ENCODE measurements around the gene PPP2R3B.

PPP2R3B gene

DNA sequence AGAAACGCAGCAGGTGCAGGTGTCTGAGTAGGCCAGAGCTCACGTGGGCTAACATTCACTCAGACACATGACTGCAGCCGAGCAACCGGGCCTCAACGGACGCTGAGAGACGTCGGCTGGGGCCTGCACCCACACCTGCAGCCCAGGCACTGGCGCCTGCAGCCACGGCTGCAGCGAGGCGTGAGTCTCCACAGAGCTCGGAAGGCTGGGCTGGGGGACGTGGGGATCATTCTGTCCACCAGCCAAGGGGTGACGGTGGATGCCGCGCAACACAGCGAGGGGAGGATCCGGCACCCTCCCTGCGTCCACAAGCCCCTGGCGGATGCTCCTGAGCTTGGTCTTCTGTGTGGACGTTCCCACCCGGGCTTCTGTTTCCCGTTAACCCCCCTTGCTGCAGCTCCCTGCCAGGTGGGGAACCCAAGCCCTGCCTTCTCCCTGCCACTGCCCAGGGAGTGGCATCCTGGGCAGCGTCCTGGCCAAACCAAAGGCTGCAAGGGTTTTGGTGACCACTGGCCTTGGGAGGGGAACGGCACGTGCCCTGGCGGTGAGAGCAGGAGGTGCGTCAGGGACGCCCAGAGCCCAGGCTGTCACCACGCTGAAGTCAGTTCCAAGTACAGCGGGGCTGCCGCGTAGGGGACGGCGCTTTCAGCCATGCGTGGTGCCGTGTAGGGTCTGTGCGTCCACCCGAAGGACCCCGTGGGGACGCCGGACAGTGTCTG is 16.3 kb downstream of the PPP2R3B start:
- no peak for DNase-seq (ENCODE audit: low read depth)

DNA sequence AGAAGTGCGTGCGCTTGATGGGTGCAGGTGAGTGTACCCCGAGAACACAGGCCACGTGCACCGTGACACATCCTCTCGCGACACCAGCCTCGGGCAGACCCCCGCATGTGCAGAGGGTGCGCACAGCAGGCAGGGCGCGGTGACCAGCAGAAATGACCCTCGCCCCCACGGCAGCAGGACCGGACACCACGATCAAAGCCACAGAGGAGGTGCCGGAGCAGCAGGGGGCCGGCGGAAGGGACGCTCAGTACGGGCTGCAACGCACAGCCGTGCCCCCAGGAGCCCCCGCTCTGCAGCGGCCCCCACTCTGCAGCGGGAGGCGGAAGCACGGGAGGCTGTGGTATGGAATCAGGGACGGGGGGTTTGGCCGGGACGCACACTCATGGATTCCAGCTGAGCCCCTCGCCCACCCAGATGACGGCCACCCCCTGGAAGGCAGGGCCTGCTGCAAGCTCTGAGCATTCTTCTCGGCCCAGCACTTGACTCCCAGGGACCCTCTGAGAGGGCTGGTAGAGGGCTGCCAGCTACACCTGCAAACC is 17.1 kb downstream of the PPP2R3B start:
- DNase-seq (ENCODE audit: low read depth), result no peak

DNA sequence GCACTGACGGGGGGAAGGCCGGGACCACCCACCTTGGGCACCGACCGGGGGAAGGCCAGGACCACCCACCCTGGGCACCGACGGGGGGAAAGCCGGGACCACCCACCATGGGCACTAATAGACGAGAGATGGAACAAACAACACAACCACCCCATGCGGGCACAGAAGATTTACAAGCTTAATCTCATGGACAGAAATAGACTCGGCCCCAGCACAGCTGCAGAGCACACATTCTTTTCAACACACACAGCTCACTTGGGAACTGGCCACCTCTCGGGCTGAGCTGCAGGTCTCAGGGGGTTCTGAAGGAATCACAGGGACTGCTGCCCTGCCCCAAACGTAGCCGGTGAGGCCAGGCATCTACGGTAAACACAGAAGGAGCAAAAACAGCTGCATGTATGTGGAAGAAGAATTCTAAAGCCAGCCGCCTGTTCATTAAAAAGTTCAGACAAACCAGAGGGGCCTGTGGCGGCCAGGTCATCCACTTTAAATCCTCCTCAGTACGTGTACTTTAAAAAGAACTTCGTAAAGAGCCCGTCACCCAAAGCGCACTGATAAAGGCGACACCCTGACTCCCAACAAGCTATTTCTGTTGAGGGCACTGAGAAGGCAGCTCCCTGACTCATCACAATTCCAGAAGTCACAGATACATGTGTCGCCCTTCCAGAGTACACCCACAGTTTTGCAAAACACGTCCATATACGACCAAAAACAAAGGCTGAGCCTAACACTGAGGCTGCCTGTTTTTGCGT is 17.7 kb downstream of the PPP2R3B start:
- DNase-seq (ENCODE audit: low read depth), result no peak

DNA sequence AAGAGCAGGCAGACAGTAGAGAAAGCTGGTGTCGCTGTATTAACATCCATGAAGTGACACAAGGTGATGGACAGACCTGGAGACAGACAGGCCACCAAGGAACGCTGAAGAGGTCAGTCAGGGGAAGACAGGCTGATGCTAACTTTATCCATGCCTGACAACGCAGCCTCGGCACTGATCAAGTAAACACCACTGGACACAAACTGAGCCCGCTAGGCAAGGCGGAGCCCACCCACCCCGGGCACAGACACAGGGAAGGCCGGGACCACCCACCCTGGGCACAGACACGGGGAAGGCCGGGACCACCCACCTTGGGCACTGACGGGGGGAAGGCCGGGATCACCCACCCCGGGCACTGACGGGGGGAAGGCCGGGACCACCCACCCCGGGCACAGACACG is 18.8 kb downstream of the PPP2R3B start:
- no peak for DNase-seq (ENCODE audit: low read depth)

DNA sequence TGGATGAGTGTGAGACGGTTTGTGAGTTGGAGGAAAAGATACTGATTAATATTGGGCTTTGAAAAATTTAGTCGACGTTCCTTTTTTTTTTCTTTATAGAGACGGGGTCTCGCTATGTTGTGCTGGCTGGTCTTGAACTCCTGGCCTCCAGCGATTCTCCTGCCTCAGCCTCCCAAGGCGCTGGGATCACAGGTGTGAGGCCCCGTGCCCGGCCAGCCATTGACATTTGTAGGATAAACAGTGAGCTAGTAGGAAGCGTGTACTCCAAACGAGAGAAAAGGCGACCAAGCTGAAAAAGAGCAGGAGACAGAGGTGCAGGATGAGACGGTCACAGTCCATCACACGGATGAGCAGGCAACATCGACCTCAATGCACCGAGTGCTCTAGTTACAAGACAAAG is 19.4 kb downstream of the PPP2R3B start:
- no peak for DNase-seq (ENCODE audit: low read depth)

DNA sequence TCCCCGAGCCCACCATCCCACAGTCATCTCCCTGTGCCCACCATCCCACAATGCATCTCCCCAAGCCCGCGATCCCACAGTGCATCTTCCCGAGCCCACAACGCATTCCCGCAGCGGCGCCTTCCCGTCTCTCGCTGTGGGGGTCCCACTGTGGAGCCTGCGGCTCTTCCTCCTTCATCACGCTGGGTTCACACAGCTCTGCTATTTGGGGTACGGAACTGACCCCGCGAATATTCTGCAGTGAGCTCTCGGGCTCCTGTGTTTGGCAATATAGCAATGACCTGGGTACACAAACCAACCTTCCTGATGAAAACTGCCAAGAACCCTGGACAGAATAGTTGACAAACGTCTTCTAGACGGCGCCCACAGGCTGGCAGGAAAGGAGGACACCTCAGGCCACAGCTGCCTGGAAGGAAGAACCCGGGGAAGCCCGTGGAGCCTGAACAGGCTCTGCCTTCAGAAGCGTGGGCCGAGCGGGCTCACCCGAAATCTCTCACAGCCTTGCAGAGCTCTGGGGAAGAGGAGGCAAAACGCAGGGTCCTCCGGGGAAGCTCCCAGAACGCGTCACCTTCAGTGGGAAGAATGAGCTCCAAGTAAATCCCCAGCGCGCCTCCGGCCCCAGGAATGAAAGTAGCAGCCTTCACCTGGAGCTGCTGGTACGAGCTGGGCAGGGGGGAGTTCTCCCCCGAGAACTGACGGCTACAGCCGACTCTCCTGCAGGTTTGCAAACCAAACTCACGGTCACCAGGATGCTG is 22.9 kb downstream of the PPP2R3B start:
- no peak for DNase-seq (ENCODE audit: low read depth)

DNA sequence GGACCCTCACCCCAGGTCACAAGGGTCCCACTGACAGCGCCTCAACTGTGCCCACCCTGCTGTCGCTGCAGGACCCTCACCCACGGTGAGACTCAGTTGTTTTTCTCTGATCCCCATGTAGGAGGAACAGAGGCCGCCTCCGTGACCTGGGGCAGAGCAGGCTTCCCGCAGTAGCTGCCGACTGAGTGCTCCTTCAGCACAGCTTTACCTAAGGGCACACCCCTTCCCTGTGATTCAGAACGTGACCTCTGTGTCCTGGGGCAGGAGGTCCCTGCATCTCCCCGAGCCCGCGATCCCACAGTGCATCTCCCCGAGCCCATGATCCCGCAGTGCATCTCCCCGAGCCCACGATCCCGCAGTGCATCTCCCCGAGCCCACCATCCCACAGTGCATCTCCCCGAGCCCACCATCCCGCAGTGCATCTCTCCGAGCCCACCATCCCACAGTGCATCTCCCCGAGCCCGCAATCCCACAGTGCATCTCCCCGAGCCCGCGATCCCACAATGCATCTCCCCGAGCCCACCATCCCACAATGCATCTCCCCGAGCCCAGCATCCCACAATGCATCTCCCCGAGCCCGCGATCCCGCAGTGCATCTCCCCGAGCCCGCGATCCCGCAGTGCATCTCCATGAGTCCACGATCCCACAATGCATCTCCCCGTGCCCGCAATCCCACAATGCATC is 23.6 kb downstream of the PPP2R3B start:
- DNase-seq (ENCODE audit: low read depth), result no peak

DNA sequence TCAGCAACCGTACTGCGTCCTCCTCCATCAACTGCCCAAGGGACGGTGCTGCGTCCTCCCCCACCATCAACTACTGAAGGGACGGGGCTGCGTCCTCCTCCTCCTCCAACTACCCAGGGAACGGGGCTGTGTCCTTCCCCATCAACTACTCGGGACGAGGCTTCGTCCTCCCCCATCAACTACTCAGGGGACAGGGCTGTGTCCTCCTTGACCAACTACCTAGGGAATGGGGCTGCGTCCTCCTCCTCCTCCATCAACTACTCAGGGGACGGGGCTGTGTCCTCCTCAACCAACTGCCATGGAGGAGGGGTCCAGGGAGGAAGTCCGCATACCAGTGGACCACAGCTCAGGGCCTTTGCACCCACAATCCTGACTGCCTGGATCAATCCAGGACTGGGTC is 24.4 kb downstream of the PPP2R3B start:
- DNase-seq (ENCODE audit: low read depth), result no peak

DNA sequence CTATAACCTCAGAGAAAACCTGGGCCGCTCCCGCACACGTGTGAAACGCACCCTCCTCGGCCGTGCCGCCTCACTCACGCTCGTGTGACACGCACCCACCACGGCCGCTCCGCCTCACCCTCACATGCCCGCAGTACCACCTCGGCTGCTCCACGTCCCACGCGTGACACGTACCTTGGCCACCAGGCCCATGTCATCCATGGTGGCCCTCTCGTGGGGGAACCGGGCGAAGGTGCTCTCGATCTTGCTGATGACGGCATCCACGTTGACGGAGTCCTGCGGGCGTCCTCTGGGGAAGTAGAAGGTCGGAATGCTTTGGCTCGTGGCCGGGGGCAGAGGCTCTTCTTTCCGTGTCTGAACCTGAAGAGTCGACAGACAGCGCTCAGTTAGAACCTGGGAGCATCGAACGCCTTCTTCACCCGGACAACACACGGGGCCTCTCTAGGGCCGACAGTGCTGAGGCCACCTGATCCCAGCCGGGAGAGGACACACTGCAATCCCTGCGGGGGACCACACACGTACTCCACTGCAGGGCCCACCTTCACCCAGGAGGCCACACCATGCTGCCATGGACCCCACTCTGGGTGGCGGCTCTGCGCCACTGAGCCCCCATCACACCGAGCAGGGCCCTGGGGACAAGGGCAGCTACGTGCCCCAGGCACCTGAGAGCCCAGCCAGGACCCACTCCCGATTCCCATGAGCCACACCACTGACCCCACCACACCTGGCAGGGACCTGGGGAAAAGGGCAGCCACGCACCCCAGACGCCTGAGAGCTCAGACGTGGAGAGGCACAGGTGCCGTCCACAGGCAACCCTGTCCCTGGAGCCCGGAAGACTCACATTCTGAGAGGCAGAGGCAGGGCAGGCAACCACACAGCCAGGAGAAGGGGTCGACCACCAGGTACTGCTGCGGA is 25.2 kb downstream of the PPP2R3B start:
- DNase-seq (ENCODE audit: low read depth), result no peak

DNA sequence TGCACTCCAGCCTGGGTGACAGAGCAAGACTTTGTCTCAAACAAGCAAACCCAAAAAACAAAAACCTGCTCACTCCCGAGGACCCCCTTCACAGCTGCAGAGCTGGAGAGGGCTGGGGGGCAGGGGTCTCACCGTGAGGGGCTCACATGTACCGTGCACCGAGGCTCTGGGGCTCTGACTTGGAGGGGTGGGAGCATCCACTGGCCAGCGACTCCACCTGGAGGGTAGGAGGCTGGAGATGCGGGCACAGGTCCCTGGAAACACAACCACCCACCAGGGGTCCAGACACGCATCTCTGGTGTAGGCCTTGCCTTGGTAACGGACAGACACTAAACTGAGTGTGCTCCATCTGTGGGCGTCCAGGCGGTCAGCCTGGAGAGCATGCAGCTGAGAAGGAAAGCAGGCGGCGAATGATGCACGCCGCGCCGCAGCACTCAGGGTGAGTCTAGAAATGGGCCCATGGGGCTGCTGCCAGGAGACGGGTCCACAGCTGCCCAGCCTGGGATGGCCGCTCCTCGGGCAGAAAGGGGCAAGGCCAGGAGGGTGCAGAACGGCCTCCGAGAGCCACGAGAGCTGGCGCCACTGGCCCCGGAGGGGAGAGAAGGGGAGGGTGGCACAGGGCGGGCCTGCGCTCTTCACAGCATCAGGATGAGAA is 26.1 kb downstream of the PPP2R3B start:
- no peak for DNase-seq (ENCODE audit: low read depth)

DNA sequence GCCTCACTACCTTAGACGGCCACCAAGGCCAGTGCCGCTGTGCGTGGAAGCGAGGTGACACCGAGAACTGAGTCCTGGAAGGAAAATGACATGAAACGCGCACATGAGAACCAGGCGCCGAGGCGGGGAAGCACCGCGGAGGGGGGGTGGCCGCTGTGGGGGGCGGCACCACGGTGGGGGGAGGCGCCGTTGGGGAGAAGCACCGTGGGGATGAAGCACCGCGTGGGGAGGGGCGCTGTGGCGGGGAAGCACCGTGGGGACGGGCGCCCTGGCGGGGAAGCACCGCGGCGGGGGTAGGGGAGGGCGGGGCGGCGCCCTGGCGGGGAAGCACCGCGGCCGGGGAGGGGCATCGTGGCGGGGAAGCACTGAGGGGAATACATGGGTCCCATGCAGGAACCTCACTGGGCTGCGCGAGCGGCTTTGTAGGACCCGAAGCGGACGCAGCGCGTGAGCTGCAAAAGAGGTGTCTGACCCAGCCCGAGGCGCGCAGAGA is 28.0 kb downstream of the PPP2R3B start:
- no peak for DNase-seq (ENCODE audit: low read depth)

DNA sequence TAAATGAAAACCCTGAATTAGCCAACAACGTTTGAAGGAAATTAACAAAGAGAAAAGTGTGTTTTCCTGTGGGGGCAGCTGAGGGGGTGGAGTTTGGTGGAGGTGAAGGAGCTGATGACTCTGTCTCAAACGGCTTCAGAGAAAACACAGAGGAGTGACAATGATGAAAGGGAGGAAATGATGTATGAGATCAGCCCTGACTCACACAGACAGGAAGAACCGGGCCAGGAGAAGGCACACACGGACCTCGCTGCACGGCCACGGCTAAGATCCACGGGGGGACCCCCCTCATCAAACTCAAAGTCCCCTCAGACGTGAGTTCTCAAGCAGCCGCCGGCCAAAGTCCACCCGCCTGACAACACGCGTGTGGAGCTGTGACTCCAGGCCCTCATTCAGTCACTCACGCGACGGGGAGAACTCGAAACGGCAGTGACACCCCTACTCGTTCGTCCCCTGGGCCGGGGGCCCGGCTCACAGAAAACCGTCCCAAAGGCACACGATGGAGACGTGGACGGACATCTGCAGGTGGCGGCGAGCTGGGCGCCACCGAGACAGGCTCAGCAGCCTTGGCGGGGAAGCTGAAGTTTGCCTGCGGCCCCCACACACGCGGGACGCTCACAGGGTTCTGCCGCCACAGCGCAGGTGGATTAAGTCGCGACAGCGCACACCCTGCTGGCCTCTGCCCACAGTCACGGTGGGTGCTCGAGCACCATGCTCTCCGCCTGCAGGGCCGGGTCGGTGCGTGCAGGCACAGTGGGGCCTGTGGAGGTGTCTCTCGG is 28.8 kb downstream of the PPP2R3B start:
- DNase-seq (ENCODE audit: low read depth), result no peak

DNA sequence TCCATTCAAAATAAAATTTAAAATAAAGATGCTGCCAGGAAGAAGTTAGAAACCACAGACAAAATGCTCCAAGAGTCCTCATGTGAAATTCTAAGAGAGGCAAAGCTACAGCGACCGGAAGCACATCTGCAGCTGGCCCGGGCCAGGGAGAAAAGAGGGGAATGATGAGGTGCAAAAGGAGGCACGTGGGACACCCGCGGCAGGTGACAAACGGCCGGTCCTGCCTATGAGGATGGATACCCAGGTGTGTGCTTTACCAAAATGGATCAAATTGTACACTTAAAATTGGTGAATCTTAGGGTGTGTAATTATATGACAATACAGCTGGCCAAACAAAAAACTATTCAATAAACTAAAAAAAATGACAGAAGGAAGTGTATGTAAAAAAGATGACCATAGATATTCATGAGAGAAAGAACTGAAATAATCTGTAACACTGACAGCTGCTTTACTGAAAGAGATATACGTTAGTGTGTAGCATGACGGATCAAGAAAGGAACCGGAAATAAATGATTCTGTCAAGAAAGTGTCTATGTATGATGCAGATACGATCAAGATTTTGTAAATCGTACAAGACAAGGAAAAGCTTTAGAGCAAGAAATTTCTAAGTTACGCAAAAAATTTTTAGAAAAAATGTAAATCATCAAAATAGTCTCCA is 29.5 kb downstream of the PPP2R3B start:
- DNase-seq (ENCODE audit: low read depth), result no peak

DNA sequence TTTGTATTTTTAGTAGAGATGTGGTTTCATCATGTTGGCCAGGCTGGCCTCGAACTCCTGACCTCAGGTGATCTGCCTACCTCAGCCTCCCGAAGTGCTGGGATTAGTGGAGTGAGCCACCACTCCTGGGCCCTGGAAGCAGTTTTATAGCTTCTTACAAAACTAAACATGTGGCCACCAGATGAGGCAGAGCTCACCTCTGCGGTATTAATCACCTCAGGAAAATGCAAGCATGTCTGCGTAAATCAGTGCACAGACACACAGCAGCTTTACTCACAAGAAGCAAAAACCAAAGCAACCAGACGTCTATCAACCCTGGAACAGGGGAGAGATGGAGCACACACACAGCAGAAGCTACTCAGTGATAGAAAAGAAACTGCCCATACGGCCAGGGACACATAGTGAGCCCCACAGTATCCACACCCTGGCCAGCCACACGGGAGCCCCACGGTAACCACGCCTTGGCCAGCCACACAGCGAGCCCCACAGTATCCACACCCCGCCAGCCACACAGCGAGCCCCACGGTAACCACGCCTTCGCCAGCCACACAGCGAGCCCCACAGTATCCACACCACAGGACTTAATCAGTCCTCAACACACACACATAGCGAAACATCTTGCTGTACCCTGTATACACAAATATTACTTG is 30.2 kb downstream of the PPP2R3B start:
- no peak for DNase-seq (ENCODE audit: low read depth)

DNA sequence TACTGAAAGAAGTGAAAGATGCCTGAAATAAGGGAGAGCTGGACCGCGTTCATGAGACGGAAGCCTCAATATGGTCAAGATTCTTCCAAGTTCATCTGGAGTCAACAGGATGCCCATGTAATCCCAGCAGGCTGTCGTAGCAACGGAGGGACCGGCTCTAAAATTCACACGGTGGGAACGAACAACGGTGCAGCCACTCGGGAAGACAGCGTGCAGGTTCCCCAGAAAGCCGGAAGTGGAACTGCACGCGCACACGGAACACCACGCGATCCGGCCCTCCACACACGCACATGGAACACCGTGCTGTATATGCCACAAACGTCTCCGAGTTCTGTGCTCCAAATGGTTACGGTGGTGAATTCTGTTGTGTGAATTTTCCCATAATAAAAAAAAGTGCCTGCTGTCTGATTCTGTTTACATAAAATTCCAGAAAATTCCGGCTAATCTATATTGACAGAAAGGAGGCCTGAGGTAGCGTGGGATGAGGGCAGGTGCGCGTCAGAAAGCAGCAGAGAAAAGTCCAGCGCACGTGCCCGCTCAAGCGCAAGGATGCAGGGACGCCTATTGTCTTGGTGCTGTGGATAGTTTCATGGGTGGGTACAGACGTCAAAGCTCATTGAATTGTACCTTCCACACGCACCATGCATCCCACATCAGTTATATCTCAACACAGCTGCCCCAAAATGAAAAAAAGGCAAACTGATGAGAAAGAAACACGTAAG is 31.2 kb downstream of the PPP2R3B start:
- DNase-seq (ENCODE audit: low read depth), result no peak

DNA sequence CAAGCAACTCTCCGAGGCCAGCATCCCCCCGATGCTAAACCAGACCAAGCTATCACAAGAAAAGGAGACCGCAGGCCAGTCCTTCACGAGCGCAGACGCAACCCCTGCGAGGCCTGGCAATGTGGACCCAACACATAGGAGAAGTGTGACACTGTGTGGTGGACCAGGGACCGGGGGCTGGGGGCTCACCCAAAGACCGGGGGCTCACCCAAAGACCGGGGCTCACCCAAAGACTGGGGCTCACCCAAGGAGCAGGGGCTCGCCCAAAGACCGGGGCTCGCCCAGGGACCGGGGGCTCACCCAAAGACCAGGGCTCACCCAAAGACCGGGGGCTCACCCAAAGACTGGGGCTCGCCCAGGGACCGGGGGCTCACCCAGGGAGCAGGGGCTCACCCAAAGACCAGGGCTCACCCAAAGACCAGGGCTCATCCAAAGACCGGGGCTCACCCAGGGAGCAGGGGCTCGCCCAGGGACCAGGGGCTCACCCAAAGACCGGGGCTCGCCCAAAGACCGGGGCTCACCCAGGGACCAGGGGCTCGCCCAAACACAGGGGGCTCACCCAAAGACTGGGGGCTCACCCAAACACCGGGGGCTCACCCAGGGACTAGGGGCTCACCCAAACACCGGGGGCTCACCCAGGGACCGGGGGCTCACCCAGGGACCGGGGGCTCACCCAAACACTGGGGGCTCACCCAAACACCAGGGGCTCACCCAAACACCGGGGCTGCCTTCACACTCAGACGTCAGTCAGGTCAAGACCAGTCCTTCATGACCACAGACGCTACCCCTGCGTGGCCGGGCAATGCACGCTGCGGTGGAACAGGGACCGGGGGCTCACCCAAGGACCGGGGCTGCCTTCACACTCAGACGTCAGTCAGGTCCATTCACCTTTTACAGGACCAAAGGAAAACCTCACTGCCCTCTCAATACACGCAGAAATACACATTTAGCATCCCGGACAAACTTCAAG is 32.9 kb downstream of the PPP2R3B start:
- no peak for DNase-seq (ENCODE audit: low read depth)

All from activated T-helper 1 cell treated with Interleukin-2 at 50 U/mL for 16 hours (primary cell).